ENCODE measurements around the gene C9orf50.

The C9orf50 gene

GRCh38 chr9:129567842-129568559 is 52.9 kb downstream of the C9orf50 start:
- peak; percentile 56 for DNase-seq (ENCODE audit: low read depth)
- TF ChIP-seq CTCF (conservative IDR thresholded peaks at IDR 0.05; ENCODE audit: low read depth, low read length): no peak
- peak overlapping the region; percentile 51 for H3K4me3 ChIP-seq (ENCODE audit: low read length)

- TF ChIP-seq CTCF (conservative IDR thresholded peaks at IDR 0.05; ENCODE audit: low read depth, low read length): no peak
- DNase-seq (ENCODE audit: low read depth): no peak
- no peak overlapping the region for H3K4me3 ChIP-seq (ENCODE audit: low read length)
These were observed 53.6 kb downstream of the C9orf50 start for GRCh38 chr9:129567329-129567728.

GRCh38 chr9:129566563-129567266 is 54.2 kb downstream of the C9orf50 start:
- no peak for TF ChIP-seq CTCF (conservative IDR thresholded peaks at IDR 0.05; ENCODE audit: low read depth, low read length)
- no peak overlapping the region for H3K4me3 ChIP-seq (ENCODE audit: low read length)
- no peak for DNase-seq (ENCODE audit: low read depth)

GRCh38 chr9:129562917-129563316 is 58.0 kb downstream of the C9orf50 start:
- no peak for TF ChIP-seq CTCF (conservative IDR thresholded peaks at IDR 0.05; ENCODE audit: low read depth, low read length)
- H3K4me3 ChIP-seq (ENCODE audit: low read length): no peak overlapping the region
- DNase-seq (ENCODE audit: low read depth): no peak

GRCh38 chr9:129562514-129562913 is 58.4 kb downstream of the C9orf50 start:
- no peak for DNase-seq (ENCODE audit: low read depth)
- TF ChIP-seq CTCF (conservative IDR thresholded peaks at IDR 0.05; ENCODE audit: low read depth, low read length): no peak
- no peak overlapping the region for H3K4me3 ChIP-seq (ENCODE audit: low read length)
